K562 (cell line): ENCODE results near the gene TMPRSS6. TPM values are rescaled to one million over a fixed set of nuclear protein-coding genes. Genes with fewer than 3 reads are reported as not detected.

Experiments
- ATAC-seq: fragments of 200-7000 bp; cut with Tn5 transposase; 3 replicates; pipeline ENCODE4 v1.9.1; 2020; ENCODE audit warnings: moderate library complexity
- BruUV-seq: library from RNA; stranded (reverse); fragments of 400-500 nt; replicated peaks from 2 replicates; lab custom pipeline; 2021; lab: Mats Ljungman, UMichigan
- CTCF ChIA-PET: fragments of 300-600 bp; formaldehyde crosslinking; extraction: SDS; loops from one replicate; lab custom pipeline; 2021; ENCODE audit warnings: low intra/inter-chr PET ratio; lab: Yijun Ruan, JAX
- POLR2A ChIA-PET: fragments of 300-600, 350-650 bp; sonication (Branson Sonifier 250); formaldehyde crosslinking; extraction: SDS; loops from one replicate; lab custom pipeline; 2021; ENCODE audit warnings: antibody characterized with exemption, inconsistent platforms; lab: Yijun Ruan, JAX
- DNase-seq, 4 experiments: peaks; one replicate each; pipeline versions ENCODE4 v3.0.0 to v3.0.0-alpha.2; 2011 to 2018; ENCODE audit warnings: low spot score in 3 of 4, mixed read lengths in 3 of 4; ENCODE audit errors: extremely low read depth in 1 of 4
- FAIRE-seq: peaks from 2 replicates; lab custom pipeline; 2011; peaks lifted over from hg19 to GRCh38; lab: Jason Lieb, UNC
- H2AFZ ChIP-seq: 2 replicates; pipeline ENCODE4 v1.6.0; 2011; ENCODE audit warnings: low read depth, low read length, control low read depth, inconsistent platforms
- H3K27ac ChIP-seq: fragments of 200-600 bp; 3 replicates; pipeline ENCODE4 v1.8.0; 2011; ENCODE audit warnings: low read depth, mild to moderate bottlenecking, control low read depth, inconsistent platforms, low read length, moderate library complexity, mixed read lengths; ENCODE audit errors: extremely low read depth
- H3K27me3 ChIP-seq, 2 experiments: fragments of 300-600 bp in 1 of 2; 2 replicates in 1 of 2; 3 replicates in 1 of 2; pipeline versions ENCODE4 v1.6.0 to v1.8.0; 2011; ENCODE audit warnings: inconsistent platforms in 2 of 2, low read length in 2 of 2, mild to moderate bottlenecking in 1 of 2, mixed read lengths in 1 of 2, moderate library complexity in 1 of 2; ENCODE audit not compliant: control insufficient read depth in 2 of 2, insufficient read depth in 2 of 2
- H3K36me3 ChIP-seq: fragments of 300-600 bp; 3 replicates; pipeline ENCODE4 v1.8.0; 2011; ENCODE audit warnings: mild to moderate bottlenecking, low read length, inconsistent platforms; ENCODE audit not compliant: control insufficient read depth, insufficient read depth
- H3K4me1 ChIP-seq, 2 experiments: fragments of 200-600 bp in 1 of 2; replicated peaks in 1 of 2; 2 replicates in 1 of 2; 3 replicates in 1 of 2; pipeline versions ENCODE4 v1.5.1 to v1.8.0; 2011; ENCODE audit warnings: inconsistent platforms in 2 of 2, low read length in 2 of 2, mild to moderate bottlenecking in 1 of 2, mixed read lengths in 1 of 2, moderate library complexity in 1 of 2; ENCODE audit not compliant: control insufficient read depth in 2 of 2, insufficient read depth in 2 of 2
- H3K4me2 ChIP-seq: 2 replicates; pipeline ENCODE4 v1.6.1; 2011; ENCODE audit warnings: low read length, control low read depth, inconsistent platforms, mixed read lengths; ENCODE audit not compliant: insufficient read depth
- H3K4me3 ChIP-seq: fragments of 200-600 bp; sonication (generic), shearing (Covaris generic); 2 replicates; pipeline ENCODE4 v1.5.1; 2016; ENCODE audit warnings: control low read depth, inconsistent platforms
- H3K79me2 ChIP-seq: fragments of 200-600 bp; 3 replicates; pipeline ENCODE4 v1.8.0; 2011; ENCODE audit warnings: low read length, inconsistent platforms; ENCODE audit not compliant: control insufficient read depth, insufficient read depth
- H3K9ac ChIP-seq, 2 experiments: 2 replicates each; pipeline versions ENCODE4 v1.6.0 to v1.6.1; 2011; ENCODE audit warnings: low read depth in 2 of 2, low read length in 2 of 2, control low read depth in 1 of 2, inconsistent platforms in 1 of 2, mild to moderate bottlenecking in 1 of 2, mixed read lengths in 1 of 2; ENCODE audit not compliant: insufficient read depth in 1 of 2
- H3K9me1 ChIP-seq: one replicate; pipeline ENCODE4 v1.6.0; 2011; ENCODE audit warnings: inconsistent platforms, mild to moderate bottlenecking, low read length, moderate library complexity; ENCODE audit not compliant: control insufficient read depth, insufficient read depth
- H3K9me3 ChIP-seq: replicated peaks from 2 replicates; pipeline ENCODE4 v1.5.1; 2011; ENCODE audit warnings: low read depth, low read length, inconsistent platforms; ENCODE audit not compliant: control insufficient read depth, insufficient read depth
- H4K20me1 ChIP-seq: replicated peaks from 2 replicates; pipeline ENCODE4 v1.6.1; 2011; ENCODE audit warnings: low read length, inconsistent platforms, mixed read lengths; ENCODE audit not compliant: control insufficient read depth, insufficient read depth
- MEIS2 ChIP-seq: fragments of 450-650 bp; IDR thresholded peaks from 2 replicates; pipeline ENCODE4 v1.6.1; 2014; ENCODE audit warnings: mild to moderate bottlenecking; ENCODE audit not compliant: partially characterized antibody
- NONO ChIP-seq, 2 experiments: fragments of 200-400 bp in 1 of 2; fragments of 450-650 bp in 1 of 2; formaldehyde crosslinking in 1 of 2; IDR thresholded peaks; 2 replicates each; pipeline ENCODE4 v1.6.1; 2017; ENCODE audit warnings: low read depth in 2 of 2, mild to moderate bottlenecking in 2 of 2, moderate library complexity in 2 of 2, low read length in 1 of 2
- PHF20 ChIP-seq: fragments of 450-650 bp; IDR thresholded peaks from 2 replicates; pipeline ENCODE4 v1.6.1; 2018; ENCODE audit not compliant: partially characterized antibody
- RBFOX2 ChIP-seq: fragments of 200-400 bp; formaldehyde crosslinking; IDR thresholded peaks from 2 replicates; pipeline ENCODE4 v1.6.1; 2017; ENCODE audit warnings: low read depth, mild to moderate bottlenecking, low read length, moderate library complexity
- ZNF766 ChIP-seq: fragments of 200-800 bp; sonication (Bioruptor generic); conservative IDR thresholded peaks from 2 replicates; pipeline ENCODE4 v1.6.1; 2016; ENCODE audit warnings: missing genetic modification characterization, missing compliant biosample characterization
- ZNF778 ChIP-seq: fragments of 450-650 bp; formaldehyde crosslinking; IDR thresholded peaks from 2 replicates; pipeline ENCODE4 v1.4.0; 2020; ENCODE audit warnings: mild to moderate bottlenecking, moderate library complexity
- WGBS: fragments of 100-300 bp; shearing (Covaris generic); methylation state at CpG from one replicate; pipeline ENCODE4 v1.1.6; 2016; ENCODE audit warnings: low coverage, mixed read lengths; ENCODE audit not compliant: insufficient coverage; ENCODE audit errors: missing lambda C conversion rate; 5-methylcytosine and 5-hydroxymethylcytosine counted together
- in situ Hi-C: fragments of 300-500 bp; cut with MboI; formaldehyde crosslinking; loops from 4 replicates; pipeline ENCODE4 v1.15.0; 2018; ENCODE audit warnings: inconsistent platforms, mixed read lengths
- intact Hi-C: fragments of 100-400 bp; cut with micrococcal nuclease; formaldehyde crosslinking; loops from 2 replicates; pipeline ENCODE4 v1.14.2; 2022
- polyA plus RNA-seq, 8 experiments: library from polyadenylated mRNA; depleted of rRNA in 4 of 8; stranded (reverse) in 5 of 8; unstranded in 3 of 8; fragments of >200 nt; fragmentation: Nextera tagmentation in 2 of 8; fragmentation: Illumina TruSeq in 1 of 8; extraction: Ambion mirVana in 2 of 8; extraction: Trizol in 1 of 8; gene quantifications; 2 replicates each; pipeline versions ENCODE4 v1.2.1 to v1.2.3, GENCODE V29; 2011 to 2014; ENCODE audit warnings: inconsistent platforms in 1 of 8, missing spikeins in 1 of 8
- total RNA-seq, 7 experiments: library from RNA; depleted of rRNA in 6 of 7; stranded (reverse); fragments of >200 nt in 6 of 7; fragmentation: Illumina TruSeq in 2 of 7; extraction: Trizol in 2 of 7; gene quantifications; 2 replicates each; pipeline versions ENCODE4 v1.2.1 to v1.2.3, GENCODE V29; 2011 to 2021; ENCODE audit warnings: low replicate concordance in 1 of 7

Gene TMPRSS6
- total and polyA plus RNA-seq, 9 of the 15 experiments (the other 6 are each of a cell fraction or from before 2014, with no cell fraction given): 0.03 TPM; not detected in 8

GRCh38 chr22:37022483-37023337 is 86.8 kb downstream of the TMPRSS6 start:
- peaks cover 47% of the 10 kb centered on the region for H3K79me2 ChIP-seq
- ATAC-seq: no peak
- intact Hi-C loops: no loop called here
- TF ChIP-seq ZNF766 (CRISPR knock-in tag): no peak
- TF ChIP-seq ZNF778 (CRISPR knock-in tag): no peak
- no peak for TF ChIP-seq MEIS2
- TF ChIP-seq RBFOX2: peak; percentile 41
- TF ChIP-seq PHF20: no peak
- no peak for TF ChIP-seq NONO (IDR thresholded peaks at IDR 0.05; ENCODE audit: low read depth in 2 of 2, low read length in 1 of 2)
- H3K9me1 ChIP-seq: no peaks in the 10 kb centered on the region
- in situ Hi-C loops: no loop called here
- H3K4me1 ChIP-seq: peaks cover 5 to 37% of the 10 kb centered on the region in 2 experiments; a peak in 4 of 5 replicates
- no peak overlapping the region for H2AFZ ChIP-seq
- ChIA-PET POLR2A (no interaction called here), CTCF (no interaction called here)
- no peak for FAIRE-seq
- no peak overlapping the region for H3K4me3 ChIP-seq
- no peak for DNase-seq
- H3K4me2 ChIP-seq: no peak overlapping the region
- H3K27me3 ChIP-seq: no peaks in the 10 kb centered on the region
- H3K27ac ChIP-seq: no peak overlapping the region
- no peaks in the 10 kb centered on the region for H3K9me3 ChIP-seq
- 91% methylated on average over 7 of the region's 16 CpGs for WGBS
- no peaks in the 10 kb centered on the region for H4K20me1 ChIP-seq
- H3K9ac ChIP-seq: peak overlapping the region in 1 of 2 experiments; percentile 71; a peak in 1 of 4 replicates
- no TSS peak for BruUV-seq
- peaks cover 50% of the 10 kb centered on the region; the same call in 2 of the 3 replicates for H3K36me3 ChIP-seq
